K562 (cell line): ENCODE data around the gene SPDYE17. TPM values are rescaled to one million over a fixed set of nuclear protein-coding genes. Genes with fewer than 3 reads are reported as not detected.
"Not testable (repeated sequence)": the region's sequence is repeated elsewhere in the genome, so short reads cannot be mapped to it uniquely, and the experiment has no call there.

Experiments
- ATAC-seq: fragments of 200-7000 bp; cut with Tn5 transposase; 3 replicates; pipeline ENCODE4 v1.9.1; 2020; ENCODE audit warnings: moderate library complexity
- BruUV-seq: library from RNA; stranded (reverse); fragments of 400-500 nt; replicated peaks from 2 replicates; lab custom pipeline; 2021; lab: Mats Ljungman, UMichigan
- CTCF ChIA-PET: fragments of 300-600 bp; formaldehyde crosslinking; extraction: SDS; loops from one replicate; lab custom pipeline; 2021; ENCODE audit warnings: low intra/inter-chr PET ratio; lab: Yijun Ruan, JAX
- POLR2A ChIA-PET: fragments of 300-600, 350-650 bp; sonication (Branson Sonifier 250); formaldehyde crosslinking; extraction: SDS; loops from one replicate; lab custom pipeline; 2021; ENCODE audit warnings: antibody characterized with exemption, inconsistent platforms; lab: Yijun Ruan, JAX
- DNase-seq, 4 experiments: peaks; one replicate each; pipeline versions ENCODE4 v3.0.0 to v3.0.0-alpha.2; 2011 to 2018; ENCODE audit warnings: low spot score in 3 of 4, mixed read lengths in 3 of 4; ENCODE audit errors: extremely low read depth in 1 of 4
- FAIRE-seq: peaks from 2 replicates; lab custom pipeline; 2011; peaks lifted over from hg19 to GRCh38; lab: Jason Lieb, UNC
- H2AFZ ChIP-seq: 2 replicates; pipeline ENCODE4 v1.6.0; 2011; ENCODE audit warnings: low read depth, low read length, control low read depth, inconsistent platforms
- H3K27ac ChIP-seq: fragments of 200-600 bp; 3 replicates; pipeline ENCODE4 v1.8.0; 2011; ENCODE audit warnings: low read depth, mild to moderate bottlenecking, control low read depth, inconsistent platforms, low read length, moderate library complexity, mixed read lengths; ENCODE audit errors: extremely low read depth
- H3K27me3 ChIP-seq, 2 experiments: fragments of 300-600 bp in 1 of 2; 2 replicates in 1 of 2; 3 replicates in 1 of 2; pipeline versions ENCODE4 v1.6.0 to v1.8.0; 2011; ENCODE audit warnings: inconsistent platforms in 2 of 2, low read length in 2 of 2, mild to moderate bottlenecking in 1 of 2, mixed read lengths in 1 of 2, moderate library complexity in 1 of 2; ENCODE audit not compliant: control insufficient read depth in 2 of 2, insufficient read depth in 2 of 2
- H3K36me3 ChIP-seq: fragments of 300-600 bp; 3 replicates; pipeline ENCODE4 v1.8.0; 2011; ENCODE audit warnings: mild to moderate bottlenecking, low read length, inconsistent platforms; ENCODE audit not compliant: control insufficient read depth, insufficient read depth
- H3K4me1 ChIP-seq, 2 experiments: fragments of 200-600 bp in 1 of 2; replicated peaks in 1 of 2; 2 replicates in 1 of 2; 3 replicates in 1 of 2; pipeline versions ENCODE4 v1.5.1 to v1.8.0; 2011; ENCODE audit warnings: inconsistent platforms in 2 of 2, low read length in 2 of 2, mild to moderate bottlenecking in 1 of 2, mixed read lengths in 1 of 2, moderate library complexity in 1 of 2; ENCODE audit not compliant: control insufficient read depth in 2 of 2, insufficient read depth in 2 of 2
- H3K4me2 ChIP-seq: 2 replicates; pipeline ENCODE4 v1.6.1; 2011; ENCODE audit warnings: low read length, control low read depth, inconsistent platforms, mixed read lengths; ENCODE audit not compliant: insufficient read depth
- H3K4me3 ChIP-seq: fragments of 200-600 bp; sonication (generic), shearing (Covaris generic); 2 replicates; pipeline ENCODE4 v1.5.1; 2016; ENCODE audit warnings: control low read depth, inconsistent platforms
- H3K79me2 ChIP-seq: fragments of 200-600 bp; 3 replicates; pipeline ENCODE4 v1.8.0; 2011; ENCODE audit warnings: low read length, inconsistent platforms; ENCODE audit not compliant: control insufficient read depth, insufficient read depth
- H3K9ac ChIP-seq, 2 experiments: 2 replicates each; pipeline versions ENCODE4 v1.6.0 to v1.6.1; 2011; ENCODE audit warnings: low read depth in 2 of 2, low read length in 2 of 2, control low read depth in 1 of 2, inconsistent platforms in 1 of 2, mild to moderate bottlenecking in 1 of 2, mixed read lengths in 1 of 2; ENCODE audit not compliant: insufficient read depth in 1 of 2
- H3K9me1 ChIP-seq: one replicate; pipeline ENCODE4 v1.6.0; 2011; ENCODE audit warnings: inconsistent platforms, mild to moderate bottlenecking, low read length, moderate library complexity; ENCODE audit not compliant: control insufficient read depth, insufficient read depth
- H3K9me3 ChIP-seq: replicated peaks from 2 replicates; pipeline ENCODE4 v1.5.1; 2011; ENCODE audit warnings: low read depth, low read length, inconsistent platforms; ENCODE audit not compliant: control insufficient read depth, insufficient read depth
- H4K20me1 ChIP-seq: replicated peaks from 2 replicates; pipeline ENCODE4 v1.6.1; 2011; ENCODE audit warnings: low read length, inconsistent platforms, mixed read lengths; ENCODE audit not compliant: control insufficient read depth, insufficient read depth
- WGBS: fragments of 100-300 bp; shearing (Covaris generic); methylation state at CpG from one replicate; pipeline ENCODE4 v1.1.6; 2016; ENCODE audit warnings: low coverage, mixed read lengths; ENCODE audit not compliant: insufficient coverage; ENCODE audit errors: missing lambda C conversion rate; 5-methylcytosine and 5-hydroxymethylcytosine counted together
- in situ Hi-C: fragments of 300-500 bp; cut with MboI; formaldehyde crosslinking; loops from 4 replicates; pipeline ENCODE4 v1.15.0; 2018; ENCODE audit warnings: inconsistent platforms, mixed read lengths
- intact Hi-C: fragments of 100-400 bp; cut with micrococcal nuclease; formaldehyde crosslinking; loops from 2 replicates; pipeline ENCODE4 v1.14.2; 2022
- polyA plus RNA-seq, 8 experiments: library from polyadenylated mRNA; depleted of rRNA in 4 of 8; stranded (reverse) in 5 of 8; unstranded in 3 of 8; fragments of >200 nt; fragmentation: Nextera tagmentation in 2 of 8; fragmentation: Illumina TruSeq in 1 of 8; extraction: Ambion mirVana in 2 of 8; extraction: Trizol in 1 of 8; gene quantifications; 2 replicates each; pipeline versions ENCODE4 v1.2.1 to v1.2.3, GENCODE V29; 2011 to 2014; ENCODE audit warnings: inconsistent platforms in 1 of 8, missing spikeins in 1 of 8
- total RNA-seq, 7 experiments: library from RNA; depleted of rRNA in 6 of 7; stranded (reverse); fragments of >200 nt in 6 of 7; fragmentation: Illumina TruSeq in 2 of 7; extraction: Trizol in 2 of 7; gene quantifications; 2 replicates each; pipeline versions ENCODE4 v1.2.1 to v1.2.3, GENCODE V29; 2011 to 2021; ENCODE audit warnings: low replicate concordance in 1 of 7

SPDYE17 gene
- total and polyA plus RNA-seq, 9 of the 15 experiments (the other 6 are each of a cell fraction or from before 2014, with no cell fraction given) = not detected

DNA sequence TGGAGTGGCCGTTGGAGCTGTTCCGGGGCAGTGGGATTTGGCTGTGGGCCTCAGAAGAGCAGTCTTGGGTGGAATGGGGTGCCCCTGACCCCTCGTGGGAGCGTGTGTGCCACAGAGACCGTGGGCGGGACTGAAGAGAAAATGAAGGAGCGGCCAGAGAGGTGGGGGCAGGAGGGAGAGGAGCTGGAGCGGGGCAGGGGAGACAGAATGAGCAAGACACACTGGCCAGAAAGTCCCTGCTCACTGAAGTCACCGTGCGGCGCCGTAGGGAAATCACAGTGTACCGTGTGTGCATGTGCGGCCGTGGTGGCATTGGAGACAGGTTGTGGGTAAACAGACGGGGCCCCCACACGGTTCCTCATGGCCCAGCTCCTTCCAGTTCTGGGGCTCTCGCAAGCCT lies 40.0 kb downstream of the SPDYE17 start:
- TSS peak; percentile 19 for BruUV-seq
- intact Hi-C loops = loop anchor here (10.0 kb wide), 1 partner anchor 487 kb away; no protein-coding TSS in a partner anchor
- CTCF ChIA-PET, H2AFZ ChIP-seq, H3K4me2 ChIP-seq, H3K79me2 ChIP-seq, H3K4me1 ChIP-seq, DNase-seq, H3K9ac ChIP-seq, H3K27ac ChIP-seq, H3K9me3 ChIP-seq, ATAC-seq, H3K9me1 ChIP-seq, in situ Hi-C loops, POLR2A ChIA-PET, H3K27me3 ChIP-seq, H3K4me3 ChIP-seq, FAIRE-seq, H3K36me3 ChIP-seq, H4K20me1 ChIP-seq: not testable (repeated sequence)
- WGBS = 87% methylated on average over 8 of the region's 18 CpGs

DNA sequence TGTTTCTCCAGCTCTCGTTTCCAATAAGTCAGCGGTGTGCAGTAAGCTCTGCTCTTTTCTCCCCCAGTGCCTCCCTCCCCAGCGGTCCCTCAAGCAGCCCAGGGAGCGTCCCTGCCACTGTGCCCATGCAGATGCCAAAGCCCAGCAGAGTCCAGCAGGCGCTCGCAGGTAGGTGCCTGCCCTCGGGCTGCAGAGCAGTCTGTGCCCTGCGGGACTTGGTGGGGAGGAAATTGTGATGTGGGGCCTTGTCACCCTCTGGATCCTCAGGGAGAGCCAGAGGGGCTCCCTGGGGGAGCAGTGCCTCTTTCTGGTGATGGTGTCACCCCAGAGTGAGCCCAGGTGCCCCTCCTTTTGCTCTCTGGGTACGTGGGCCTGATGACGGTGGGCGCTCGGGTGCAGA lies 42.0 kb downstream of the SPDYE17 start:
- ATAC-seq, CTCF ChIA-PET, POLR2A ChIA-PET, FAIRE-seq, H3K27me3 ChIP-seq, H3K27ac ChIP-seq, H3K9me1 ChIP-seq, H3K36me3 ChIP-seq, H3K4me3 ChIP-seq, BruUV-seq, H3K9ac ChIP-seq, H3K4me2 ChIP-seq, H3K79me2 ChIP-seq, DNase-seq, in situ Hi-C loops, H3K4me1 ChIP-seq, H2AFZ ChIP-seq, H4K20me1 ChIP-seq, H3K9me3 ChIP-seq: not testable (repeated sequence)
- 94% methylated on average over 6 of the region's 12 CpGs for WGBS
- intact Hi-C loops = loop anchor here (10.0 kb wide), 1 partner anchor 485 kb away; no protein-coding TSS in a partner anchor
